Stromal cell of bone marrow (primary cell): ENCODE data around the gene RBMXL3.

Experiments used
- DNase-seq: peaks from one replicate; pipeline ENCODE4 v3.0.0-alpha.2; 2012; ENCODE audit warnings: low read depth

RBMXL3 gene

DNA sequence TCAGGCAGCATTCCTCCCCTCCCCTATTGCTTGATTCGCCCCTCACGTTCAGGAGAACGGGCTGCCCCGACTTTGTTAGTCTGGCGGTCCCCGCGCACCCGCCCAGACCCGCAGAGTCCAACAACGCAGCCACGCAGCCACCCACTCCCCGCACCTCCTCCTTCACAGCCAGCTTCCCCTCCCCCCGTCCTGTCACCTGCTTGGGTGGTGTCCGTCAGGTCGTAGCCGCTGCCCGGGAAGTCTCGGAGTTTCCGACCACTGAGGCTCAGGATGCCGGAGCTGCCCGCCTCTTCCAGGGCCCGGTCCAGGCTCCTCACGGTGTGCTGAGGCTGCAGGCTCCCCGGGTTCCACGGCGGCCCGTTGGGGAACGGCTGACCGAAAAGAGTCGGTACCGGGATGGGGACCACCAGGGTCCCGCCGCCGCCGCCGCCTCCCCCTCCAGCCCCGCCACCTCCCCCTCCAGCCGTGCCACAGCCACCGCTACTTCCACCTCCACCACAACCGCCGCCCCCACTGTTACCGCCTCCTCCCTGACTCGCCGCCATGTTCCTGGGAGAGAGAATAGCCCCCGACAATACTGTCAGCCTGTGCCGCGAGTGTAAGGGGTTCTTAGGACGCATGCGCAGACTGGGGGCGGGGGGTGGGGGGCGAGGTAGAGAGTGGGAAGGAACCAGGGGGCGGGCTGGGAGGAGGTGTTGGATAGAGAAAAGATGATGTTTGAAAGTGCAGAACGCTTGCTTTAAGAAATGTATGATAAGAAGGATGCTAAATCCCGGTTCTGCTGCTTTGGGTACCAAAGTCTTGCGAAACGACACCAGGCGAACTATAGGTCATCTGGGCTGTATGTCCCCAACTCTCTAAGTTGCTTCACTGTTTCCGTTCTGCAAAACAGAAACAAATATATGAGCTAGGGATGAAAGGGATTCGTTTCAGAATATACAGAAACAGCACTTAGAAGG is 44.6 kb downstream of the RBMXL3 start, which contains the start of gene LRCH2:
Gene LRCH2, minus strand, starts transcription at position 600 of the 959 bp plus-strand sequence. Its CDS starts 55 bp downstream, at position 545.
- peak; percentile 8 for DNase-seq

GRCh38 chrX:115234461-115234860 is 45.3 kb downstream of the RBMXL3 start:
- DNase-seq = no peak

DNA sequence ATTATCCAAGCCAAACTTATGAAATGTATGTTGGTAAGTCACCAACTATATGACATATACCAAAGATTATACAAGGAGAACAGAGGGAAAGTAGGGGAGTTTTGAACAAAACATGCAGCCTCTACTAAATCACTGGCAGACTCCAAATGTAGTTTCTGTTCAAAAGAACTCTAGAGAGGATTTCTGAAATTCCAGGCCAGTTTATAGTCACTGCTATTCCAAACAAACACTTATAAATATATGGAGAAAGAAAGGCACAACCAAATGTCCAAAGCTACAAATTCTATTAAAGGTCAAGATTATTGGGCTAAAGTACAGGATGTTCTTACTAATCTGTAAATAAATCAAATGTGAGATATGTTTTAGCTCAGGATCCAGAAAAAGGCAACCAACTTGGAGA is 47.4 kb downstream of the RBMXL3 start:
- DNase-seq = no peak

DNA sequence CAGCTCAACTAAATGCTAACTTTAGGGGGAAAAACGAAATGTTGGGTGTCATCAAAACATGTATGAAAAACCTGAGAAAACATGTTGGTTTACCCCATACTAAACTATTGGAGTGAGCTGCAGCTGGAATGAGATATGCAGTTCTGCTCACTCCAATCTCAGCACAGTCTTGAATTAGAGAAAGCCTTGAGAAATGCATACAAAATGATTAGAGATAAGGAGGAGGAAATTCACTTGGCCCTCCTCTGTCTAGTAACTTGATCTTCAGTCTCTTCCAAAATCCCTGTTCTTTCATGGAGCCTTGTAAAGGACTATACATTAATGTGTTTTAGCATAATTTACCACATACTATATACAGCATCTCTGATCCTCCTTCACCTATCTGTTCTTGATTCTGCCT is 47.8 kb downstream of the RBMXL3 start:
- DNase-seq = no peak
